ENCODE measurements around the gene CFH.
"Not testable (repeated sequence)": the region's sequence is repeated elsewhere in the genome, so short reads cannot be mapped to it uniquely, and the experiment has no call there.

The CFH gene

GRCh38 chr1:196774175-196774574, 122.3 kb downstream of the CFH start:
- DNase-seq = no peak

- DNase-seq = no peak
Observed at GRCh38 chr1:196774603-196775002, 122.8 kb downstream of the CFH start, which contains the start of gene CFHR3. TSS of gene CFHR3 (plus strand) at chr1:196774840. CDS start at chr1:196774887, 47 bp downstream.

- no peak for DNase-seq
Observed at GRCh38 chr1:196777603-196778002, 125.8 kb downstream of the CFH start.

- no peak for DNase-seq
Observed at GRCh38 chr1:196779093-196779492, 127.2 kb downstream of the CFH start.

DNA sequence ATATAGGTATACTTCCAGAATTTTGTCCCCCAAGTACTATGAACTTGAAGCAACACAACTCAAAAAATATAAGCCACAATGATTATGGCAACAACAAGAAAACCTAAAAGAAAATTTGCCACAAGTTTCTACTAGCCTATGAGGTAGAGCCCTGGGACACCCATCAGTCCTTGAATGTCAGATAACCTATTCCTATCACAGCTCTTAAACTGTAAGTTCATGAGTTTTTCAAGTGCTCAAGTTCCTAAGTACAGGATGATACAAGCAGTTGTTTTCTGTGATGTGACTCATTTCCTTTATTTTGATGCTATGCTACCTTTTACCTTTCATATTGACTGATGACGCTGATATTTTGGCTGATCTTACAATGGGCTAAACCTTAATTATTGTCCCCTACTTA, 139.4 kb downstream of the CFH start:
- DNase-seq = not testable (repeated sequence)

DNA sequence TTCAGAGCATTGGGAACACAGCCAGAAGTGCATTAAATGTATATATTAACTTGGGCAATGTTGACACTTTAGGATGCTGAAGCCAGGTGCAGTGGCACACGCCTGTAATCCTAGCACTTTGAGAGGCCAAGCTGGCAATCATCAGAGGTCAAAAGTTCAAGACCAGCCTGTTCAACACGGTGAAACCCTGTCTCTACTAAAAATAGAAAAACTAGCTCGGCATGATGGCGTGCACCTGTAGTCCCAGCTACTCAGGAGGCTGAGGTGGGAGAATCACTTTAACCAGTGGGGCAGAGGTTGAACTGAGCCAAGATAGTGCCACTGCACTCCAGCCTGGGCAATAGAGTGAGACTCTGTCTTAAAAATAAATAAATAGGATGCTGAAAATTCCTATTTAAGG, 142.3 kb downstream of the CFH start:
- not testable (repeated sequence) for DNase-seq
